VCaP (cell line): ENCODE measurements around the gene NMNAT2.
A peak's percentile ranks its signal among the peaks of the same experiment; 100 is the strongest.

Experiments
- H3K27ac ChIP-seq: fragments of 450-650 bp; 2 replicates; pipeline ENCODE4 v1.5.1; 2017
- CTCF ChIP-seq: fragments of 450-650 bp; conservative IDR thresholded peaks from 2 replicates; pipeline ENCODE4 v1.5.1; 2017; ENCODE audit warnings: mild to moderate bottlenecking, moderate library complexity

Gene NMNAT2

GRCh38 chr1:183419399-183419798 lies 1.2 kb upstream of the NMNAT2 start:
- no peak for TF ChIP-seq CTCF
- no peak overlapping the region for H3K27ac ChIP-seq

- no peak for TF ChIP-seq CTCF
- peak overlapping the region; percentile 81 for H3K27ac ChIP-seq
Observed at GRCh38 chr1:183418696-183419095, 516 bp upstream of the NMNAT2 start.

- TF ChIP-seq CTCF: peak; percentile 62
- H3K27ac ChIP-seq: peak overlapping the region; percentile 81
Observed at GRCh38 chr1:183416850-183417771, 1.1 kb downstream of the NMNAT2 start.

- no peak overlapping the region for H3K27ac ChIP-seq
- no peak for TF ChIP-seq CTCF
Observed at GRCh38 chr1:183414365-183414764, 3.8 kb downstream of the NMNAT2 start.

GRCh38 chr1:183411091-183411490 lies 7.1 kb downstream of the NMNAT2 start:
- TF ChIP-seq CTCF: no peak

GRCh38 chr1:183407961-183408360 lies 10.2 kb downstream of the NMNAT2 start:
- TF ChIP-seq CTCF: no peak
- no peak overlapping the region for H3K27ac ChIP-seq

More at GRCh38 chr1:183411091-183411490, 7.1 kb downstream of the NMNAT2 start:
- H3K27ac ChIP-seq: no peak overlapping the region

- no peak for TF ChIP-seq CTCF
- no peak overlapping the region for H3K27ac ChIP-seq
Observed at GRCh38 chr1:183407474-183407873, 10.7 kb downstream of the NMNAT2 start.
